Chondrocyte (in vitro differentiated cells): ENCODE results near the gene PLEKHN1. TPM values are rescaled to one million over a fixed set of nuclear protein-coding genes. Genes with fewer than 3 reads are reported as not detected.
A peak's percentile ranks its signal among the peaks of the same experiment; 100 is the strongest.

Experiments used
- DNase-seq: peaks from one replicate; pipeline ENCODE4 v3.0.0; 2021; ENCODE audit warnings: mixed read lengths, low spot score
- H3K27ac Mint-ChIP-seq: one replicate; pipeline ENCODE4 v1.8.0; 2021; ENCODE audit warnings: mild to moderate bottlenecking, moderate library complexity, mixed read lengths; ENCODE audit not compliant: unreplicated experiment
- H3K27me3 Mint-ChIP-seq: 2 replicates; pipeline ENCODE4 v1.8.0; 2021; ENCODE audit warnings: low read depth, mixed read lengths
- H3K36me3 Mint-ChIP-seq: 2 replicates; pipeline ENCODE4 v1.8.0; 2021; ENCODE audit warnings: low read depth, mixed read lengths
- H3K4me1 Mint-ChIP-seq: 2 replicates; pipeline ENCODE4 v1.8.0; 2021; ENCODE audit warnings: low read depth, mild to moderate bottlenecking, mixed read lengths
- H3K4me3 Mint-ChIP-seq: one replicate; pipeline ENCODE4 v1.8.0; 2021; ENCODE audit warnings: mild to moderate bottlenecking, moderate library complexity, mixed read lengths; ENCODE audit not compliant: unreplicated experiment
- H3K9me3 Mint-ChIP-seq: 2 replicates; pipeline ENCODE4 v1.8.0; 2021; ENCODE audit warnings: low read depth, mixed read lengths
- long read RNA-seq: library from polyadenylated mRNA; stranded (forward); transcript quantifications from one replicate; pipeline ENCODE4 v2.0.0, GENCODE V29; 2021
- total RNA-seq: library from RNA; stranded (reverse); gene quantifications from 3 replicates; pipeline ENCODE4 v1.2.1, GENCODE V29; 2021
- TF ChIP-seq, protein P1 (sequence below): fragments of 200-600 bp; sonication (generic); IDR thresholded peaks from 2 replicates; pipeline ENCODE4 v1.5.0; 2021; ENCODE audit warnings: antibody characterized with exemption, mild to moderate bottlenecking, moderate library complexity

PLEKHN1 gene
- 0.17 to 0.73 TPM (median 0.38 TPM) in 3 replicates for total RNA-seq
- long read RNA-seq, partial matches to known transcripts = 0 of 2 reads
- long read RNA-seq, other reads (novel, unspliced or antisense) = 2 of 2 reads

- TF ChIP-seq, protein P1, sequence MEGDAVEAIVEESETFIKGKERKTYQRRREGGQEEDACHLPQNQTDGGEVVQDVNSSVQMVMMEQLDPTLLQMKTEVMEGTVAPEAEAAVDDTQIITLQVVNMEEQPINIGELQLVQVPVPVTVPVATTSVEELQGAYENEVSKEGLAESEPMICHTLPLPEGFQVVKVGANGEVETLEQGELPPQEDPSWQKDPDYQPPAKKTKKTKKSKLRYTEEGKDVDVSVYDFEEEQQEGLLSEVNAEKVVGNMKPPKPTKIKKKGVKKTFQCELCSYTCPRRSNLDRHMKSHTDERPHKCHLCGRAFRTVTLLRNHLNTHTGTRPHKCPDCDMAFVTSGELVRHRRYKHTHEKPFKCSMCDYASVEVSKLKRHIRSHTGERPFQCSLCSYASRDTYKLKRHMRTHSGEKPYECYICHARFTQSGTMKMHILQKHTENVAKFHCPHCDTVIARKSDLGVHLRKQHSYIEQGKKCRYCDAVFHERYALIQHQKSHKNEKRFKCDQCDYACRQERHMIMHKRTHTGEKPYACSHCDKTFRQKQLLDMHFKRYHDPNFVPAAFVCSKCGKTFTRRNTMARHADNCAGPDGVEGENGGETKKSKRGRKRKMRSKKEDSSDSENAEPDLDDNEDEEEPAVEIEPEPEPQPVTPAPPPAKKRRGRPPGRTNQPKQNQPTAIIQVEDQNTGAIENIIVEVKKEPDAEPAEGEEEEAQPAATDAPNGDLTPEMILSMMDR = no peak
- Mint-ChIP-seq H3K9me3 (no peaks in the 10 kb centered on the region), H3K27ac (no peak within 1 kb of the TSS), H3K4me3 (peak within 1 kb of the TSS; percentile 75), H3K4me1 (peaks cover 10% of the 10 kb centered on the region), H3K36me3 (no peaks in the 10 kb centered on the region), H3K27me3 (peaks cover 2% of the 10 kb centered on the region)
- DNase-seq = no peak
Measured at GRCh38 chr1:966135-966703, at the start of gene PLEKHN1. TSS of gene PLEKHN1 (plus strand) at chr1:966482. CDS start at chr1:966532, 50 bp downstream.

DNA sequence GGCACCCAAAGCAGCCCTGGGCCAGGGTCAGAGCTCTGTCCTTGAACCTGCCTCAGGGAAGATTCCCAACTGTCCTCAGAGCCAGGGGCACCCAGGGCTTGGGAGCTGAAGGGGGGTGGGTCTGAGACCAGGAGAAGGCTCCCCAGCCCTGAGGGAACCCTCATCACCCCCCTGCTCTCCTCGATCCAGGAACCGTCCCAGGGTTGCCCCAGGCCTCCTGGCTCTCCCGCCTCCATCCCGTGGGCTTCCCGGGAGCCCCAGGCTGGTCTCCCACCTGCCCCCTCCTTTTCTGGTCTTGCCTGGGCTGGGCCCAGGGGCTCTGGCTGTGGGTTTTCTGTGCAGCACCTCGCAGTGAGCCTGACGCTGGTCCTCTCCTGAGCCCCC is 49.2 kb upstream of the PLEKHN1 start:
- no peaks in the 10 kb centered on the region for H3K9me3 Mint-ChIP-seq
- H3K27ac Mint-ChIP-seq = no peak overlapping the region
- H3K27me3 Mint-ChIP-seq = peaks cover 39% of the 10 kb centered on the region
- no peaks in the 10 kb centered on the region for H3K36me3 Mint-ChIP-seq
- H3K4me1 Mint-ChIP-seq = peaks cover 13% of the 10 kb centered on the region
- TF ChIP-seq, protein P1 = no peak
- no peak overlapping the region for H3K4me3 Mint-ChIP-seq
- no peak for DNase-seq

DNA sequence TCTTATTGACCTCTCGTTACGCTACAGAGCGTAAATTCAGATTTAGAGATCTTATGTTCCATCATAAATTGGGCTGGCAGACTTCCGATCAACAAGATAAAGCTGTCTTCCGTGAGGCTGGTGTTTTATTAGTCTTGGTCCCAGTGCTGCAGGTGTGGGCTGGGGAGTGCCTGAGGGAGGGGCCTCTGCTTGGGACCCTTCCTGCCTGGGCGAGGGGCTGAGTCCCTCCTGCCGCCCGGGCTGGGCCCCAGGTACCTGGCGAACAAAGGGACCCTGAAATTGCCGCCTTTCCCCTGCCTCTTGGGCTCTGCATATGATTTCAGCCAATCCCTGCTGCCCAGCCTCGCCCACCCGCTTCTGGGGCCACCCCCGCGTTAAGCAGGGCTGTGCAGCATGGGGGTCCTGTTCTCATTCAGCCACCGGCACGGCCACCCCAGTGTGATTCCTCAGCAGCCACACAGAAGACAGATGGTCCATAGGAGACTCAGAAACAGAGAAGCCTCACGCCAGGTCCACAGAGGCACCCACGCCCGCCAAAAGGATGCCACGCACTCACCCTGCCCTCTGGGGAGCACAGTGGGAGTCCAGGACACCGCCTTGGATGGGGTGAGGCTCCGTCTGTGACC is 48.7 kb upstream of the PLEKHN1 start:
- H3K4me3 Mint-ChIP-seq = no peak overlapping the region

GRCh38 chr1:918353-918752 is 47.9 kb upstream of the PLEKHN1 start:
- Mint-ChIP-seq H3K36me3 (no peaks in the 10 kb centered on the region), H3K9me3 (no peaks in the 10 kb centered on the region), H3K27ac (no peak overlapping the region), H3K4me3 (no peak overlapping the region), H3K4me1 (peaks cover 16% of the 10 kb centered on the region), H3K27me3 (peaks cover 33% of the 10 kb centered on the region)
- peak; percentile 88 for DNase-seq
- TF ChIP-seq, protein P1 = no peak

More for the DNA sequence above, 48.7 kb upstream of the PLEKHN1 start:
- Mint-ChIP-seq H3K4me1 (peaks cover 13% of the 10 kb centered on the region), H3K9me3 (no peaks in the 10 kb centered on the region), H3K36me3 (no peaks in the 10 kb centered on the region), H3K27ac (no peak overlapping the region), H3K27me3 (peaks cover 36% of the 10 kb centered on the region)
- DNase-seq = no peak
- TF ChIP-seq, protein P1 = no peak

- Mint-ChIP-seq H3K9me3 (no peaks in the 10 kb centered on the region), H3K27me3 (peaks cover 33% of the 10 kb centered on the region), H3K36me3 (no peaks in the 10 kb centered on the region), H3K27ac (no peak overlapping the region), H3K4me3 (no peak overlapping the region), H3K4me1 (peaks cover 18% of the 10 kb centered on the region)
- TF ChIP-seq, protein P1 = no peak
- peak; percentile 63 for DNase-seq
Measured at GRCh38 chr1:918843-919242, 47.4 kb upstream of the PLEKHN1 start.
